Activated CD4-positive, CD25-positive, alpha-beta regulatory T cell treated with anti-CD3 and anti-CD28 coated beads, Interleukin-2, amount 50 U/mL, for 24 hours (primary cell): ENCODE results near the gene DYNC1LI1.
A peak's percentile ranks its signal among the peaks of the same experiment; 100 is the strongest.

ENCODE experiments used
- ATAC-seq, 2 donors: fragments of 150-1000 bp; cut with Tn5 transposase; one replicate each; pipeline ENCODE4 v1.10.0; 2021; ENCODE audit warnings: mild to moderate bottlenecking in 1 of 2, moderate library complexity in 1 of 2

DYNC1LI1 gene

GRCh38 chr3:32487781-32488473, 82.7 kb downstream of the DYNC1LI1 start:
- no peak for ATAC-seq

DNA sequence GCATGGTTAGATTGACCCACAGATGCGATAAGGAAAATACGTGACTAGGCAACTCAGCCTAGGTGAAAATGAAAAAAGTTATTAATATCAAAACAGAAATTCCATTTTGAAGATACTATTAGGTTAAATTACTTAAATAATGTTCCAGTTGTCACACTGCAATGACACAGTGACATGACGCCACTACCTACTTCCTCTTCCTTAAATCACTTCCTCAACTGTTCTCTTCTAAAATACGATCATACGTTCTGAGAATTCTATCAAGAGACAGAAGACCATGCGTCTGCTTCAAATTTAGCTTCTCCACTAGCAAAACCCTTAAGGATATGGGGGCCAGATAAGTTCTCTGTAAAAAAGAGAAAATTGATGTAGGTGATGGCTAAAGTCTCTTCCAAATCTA, 86.2 kb downstream of the DYNC1LI1 start:
- ATAC-seq = no peak

GRCh38 chr3:32483772-32484171, 86.9 kb downstream of the DYNC1LI1 start:
- no peak for ATAC-seq

GRCh38 chr3:32482693-32483092, 88.0 kb downstream of the DYNC1LI1 start:
- no peak for ATAC-seq

GRCh38 chr3:32481791-32482631, 88.6 kb downstream of the DYNC1LI1 start:
- ATAC-seq = peak; percentile 61 to 74

DNA sequence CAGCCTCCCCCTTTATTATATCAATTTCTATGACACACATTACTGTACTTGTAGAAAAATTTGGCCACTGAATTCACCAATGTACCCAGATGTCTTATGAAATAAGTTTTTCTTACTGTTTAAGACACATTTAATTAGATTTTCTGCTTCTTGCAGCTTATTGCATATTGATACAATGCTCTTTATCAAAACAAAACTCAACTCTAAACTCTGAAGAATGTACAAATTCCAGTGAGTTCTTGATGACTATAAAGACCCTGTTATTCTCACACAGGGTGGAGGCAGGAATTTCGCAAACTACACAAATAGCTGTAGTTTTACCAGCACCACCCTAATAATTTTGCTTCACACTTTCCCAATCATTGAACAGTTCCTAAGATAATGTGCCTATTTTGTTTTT, 90.1 kb downstream of the DYNC1LI1 start:
- no peak for ATAC-seq
